Testis (tissue), 2 donors: ENCODE results near the gene PRR33.

Experiments used
- POLR2A ChIP-seq: fragments of 450-650 bp; IDR thresholded peaks from one replicate; pipeline ENCODE4 v1.6.1; 2017; ENCODE audit warnings: antibody characterized with exemption, mild to moderate bottlenecking, moderate library complexity
- TF ChIP-seq, protein P1 (sequence below), 3 experiments: fragments of 450-650 bp in 2 of 3; fragments of 200-600 bp in 1 of 3; sonication (generic) in 1 of 3; IDR thresholded peaks; one replicate each; pipeline ENCODE4 v1.5.1; 2016 to 2019; ENCODE audit warnings: antibody characterized with exemption in 3 of 3, mild to moderate bottlenecking in 2 of 3, moderate library complexity in 1 of 3

DNA sequence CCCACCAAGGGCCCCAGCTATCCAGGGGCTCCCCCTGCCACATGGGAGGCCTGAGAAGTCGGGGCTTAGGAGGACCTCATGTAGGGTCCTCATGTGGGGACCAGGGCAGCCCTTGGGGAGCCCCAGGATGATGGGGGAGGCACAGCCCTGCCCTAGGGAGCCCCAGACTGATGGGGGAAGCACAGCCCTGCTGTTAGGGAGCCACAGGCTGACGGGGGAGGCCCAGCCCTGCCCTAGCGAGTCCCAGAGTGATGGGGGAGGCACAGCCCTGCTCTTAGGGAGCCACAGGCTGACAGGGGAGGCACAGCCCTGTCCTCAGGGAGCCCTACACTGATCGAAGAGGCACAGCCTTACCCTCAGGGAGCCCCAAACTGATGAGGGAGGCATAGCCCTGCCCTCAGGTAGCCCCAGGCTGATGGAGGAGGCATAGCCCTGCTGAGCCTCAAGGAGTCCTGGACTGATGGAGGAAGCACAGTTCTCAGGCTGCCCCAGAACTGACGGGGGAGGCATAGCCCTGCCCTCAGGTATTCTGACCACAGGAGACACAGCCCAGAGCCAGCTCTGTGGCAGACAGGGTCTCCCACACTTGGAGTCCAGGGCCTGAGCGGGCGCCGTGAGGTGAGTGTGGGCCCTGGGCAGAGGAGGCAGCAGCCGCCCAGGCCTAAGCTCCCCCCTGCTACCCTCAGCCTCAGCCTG lies 10.8 kb downstream of the PRR33 start:
- TF ChIP-seq, protein P1, sequence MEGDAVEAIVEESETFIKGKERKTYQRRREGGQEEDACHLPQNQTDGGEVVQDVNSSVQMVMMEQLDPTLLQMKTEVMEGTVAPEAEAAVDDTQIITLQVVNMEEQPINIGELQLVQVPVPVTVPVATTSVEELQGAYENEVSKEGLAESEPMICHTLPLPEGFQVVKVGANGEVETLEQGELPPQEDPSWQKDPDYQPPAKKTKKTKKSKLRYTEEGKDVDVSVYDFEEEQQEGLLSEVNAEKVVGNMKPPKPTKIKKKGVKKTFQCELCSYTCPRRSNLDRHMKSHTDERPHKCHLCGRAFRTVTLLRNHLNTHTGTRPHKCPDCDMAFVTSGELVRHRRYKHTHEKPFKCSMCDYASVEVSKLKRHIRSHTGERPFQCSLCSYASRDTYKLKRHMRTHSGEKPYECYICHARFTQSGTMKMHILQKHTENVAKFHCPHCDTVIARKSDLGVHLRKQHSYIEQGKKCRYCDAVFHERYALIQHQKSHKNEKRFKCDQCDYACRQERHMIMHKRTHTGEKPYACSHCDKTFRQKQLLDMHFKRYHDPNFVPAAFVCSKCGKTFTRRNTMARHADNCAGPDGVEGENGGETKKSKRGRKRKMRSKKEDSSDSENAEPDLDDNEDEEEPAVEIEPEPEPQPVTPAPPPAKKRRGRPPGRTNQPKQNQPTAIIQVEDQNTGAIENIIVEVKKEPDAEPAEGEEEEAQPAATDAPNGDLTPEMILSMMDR (IDR thresholded peaks at IDR 0.05), result no peak
- no peak for TF ChIP-seq POLR2A
